NOMO-1 treated with dmso at 0.1 percent for 144 hours (cell line): Measurements from ENCODE around the gene TRIO.

ENCODE experiments used
- DNase-seq: peaks from one replicate; lab custom pipeline; 2025; ENCODE audit not compliant: unreplicated experiment; lab: John Stamatoyannopoulos, UW

Gene TRIO

GRCh38 chr5:14281746-14282181 is 138.6 kb downstream of the TRIO start:
- DNase-seq: no peak

GRCh38 chr5:14283139-14283538 is 140.0 kb downstream of the TRIO start:
- DNase-seq: no peak

- DNase-seq: no peak
Measured at GRCh38 chr5:14284392-14285148, 141.4 kb downstream of the TRIO start.

- no peak for DNase-seq
Measured at GRCh38 chr5:14286007-14286406, 142.9 kb downstream of the TRIO start.

- peak; percentile 70 for DNase-seq
Measured at GRCh38 chr5:14286574-14287421, 143.7 kb downstream of the TRIO start.

- DNase-seq: no peak
Measured at GRCh38 chr5:14292766-14293658, 149.9 kb downstream of the TRIO start.

- no peak for DNase-seq
Measured at GRCh38 chr5:14295610-14296009, 152.5 kb downstream of the TRIO start.

GRCh38 chr5:14296533-14297331 is 153.6 kb downstream of the TRIO start:
- no peak for DNase-seq

- DNase-seq: no peak
Measured at GRCh38 chr5:14297697-14298096, 154.6 kb downstream of the TRIO start.

- DNase-seq: peak; percentile 94
Measured at GRCh38 chr5:14298126-14298847, 155.1 kb downstream of the TRIO start.

GRCh38 chr5:14299666-14300065 is 156.5 kb downstream of the TRIO start:
- no peak for DNase-seq

- DNase-seq: no peak
Measured at GRCh38 chr5:14301186-14301585, 158.0 kb downstream of the TRIO start.

GRCh38 chr5:14302330-14302729 is 159.2 kb downstream of the TRIO start:
- no peak for DNase-seq

GRCh38 chr5:14305045-14305444 is 161.9 kb downstream of the TRIO start:
- peak; percentile 54 for DNase-seq

GRCh38 chr5:14306329-14306815 is 163.2 kb downstream of the TRIO start:
- no peak for DNase-seq

GRCh38 chr5:14308384-14309154 is 165.4 kb downstream of the TRIO start:
- no peak for DNase-seq

- no peak for DNase-seq
Measured at GRCh38 chr5:14309199-14309598, 166.1 kb downstream of the TRIO start.

- no peak for DNase-seq
Measured at GRCh38 chr5:14309878-14310531, 166.9 kb downstream of the TRIO start.
